ENCODE results near the gene RBM18. TPM values are rescaled to one million over a fixed set of nuclear protein-coding genes. Genes with fewer than 3 reads are reported as not detected.

RBM18 gene
- total RNA-seq, 1 donor from 2014 or later = 17.5 TPM

DNA sequence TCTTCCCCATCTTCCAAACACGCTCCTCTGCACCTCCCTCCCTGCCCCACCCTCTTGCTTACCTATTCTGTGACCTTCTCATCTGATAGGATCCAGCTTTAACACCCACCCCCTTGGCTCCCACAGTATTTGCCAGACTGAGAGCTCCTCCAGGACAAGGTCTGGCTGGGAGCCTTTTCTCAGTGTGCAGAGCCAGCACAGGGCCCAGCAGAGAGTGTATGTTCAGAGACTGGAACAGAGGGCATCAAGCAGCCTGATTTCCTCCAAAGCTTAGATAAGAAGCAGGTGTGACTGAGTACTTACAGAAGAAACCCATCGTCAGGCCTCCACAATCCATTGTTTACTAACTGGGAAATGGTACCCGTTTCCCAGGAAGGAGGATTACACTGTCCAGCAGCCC is 62.5 kb downstream of the RBM18 start:
- no peak overlapping the region for H3K27ac ChIP-seq
- H3K9me3 ChIP-seq = no peaks in the 10 kb centered on the region

DNA sequence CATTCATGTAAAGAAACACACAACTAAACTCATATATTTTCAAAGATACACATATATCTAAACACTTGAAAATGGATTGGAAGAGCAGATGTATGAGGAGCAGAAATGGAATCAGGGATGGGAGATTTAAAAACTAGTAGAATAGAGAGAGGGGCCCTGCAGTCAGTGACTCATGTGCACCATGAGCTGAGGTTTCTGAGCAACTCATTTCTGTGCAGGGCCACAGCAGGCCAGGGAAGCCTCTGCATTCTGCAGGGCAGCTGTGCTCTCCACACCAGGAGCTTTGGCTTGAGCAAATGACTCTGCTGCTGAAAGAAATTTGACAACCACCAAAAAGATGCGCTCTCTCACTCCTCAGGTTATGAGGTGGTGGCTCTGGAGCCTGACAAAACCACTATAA is 63.0 kb downstream of the RBM18 start:
- ATAC-seq (no peak), DNase-seq (no peak)
- Histone ChIP-seq H3K9me3 (no peaks in the 10 kb centered on the region), H3K36me3 (no peaks in the 10 kb centered on the region), H3K4me1 (no peaks in the 10 kb centered on the region), H3K27ac (no peak overlapping the region), H3K27me3 (peaks cover 10% of the 10 kb centered on the region), H3K4me3 (no peak overlapping the region)
- intact Hi-C loops (cut with DNase I) = no loop called here
- TF ChIP-seq, protein P1, sequence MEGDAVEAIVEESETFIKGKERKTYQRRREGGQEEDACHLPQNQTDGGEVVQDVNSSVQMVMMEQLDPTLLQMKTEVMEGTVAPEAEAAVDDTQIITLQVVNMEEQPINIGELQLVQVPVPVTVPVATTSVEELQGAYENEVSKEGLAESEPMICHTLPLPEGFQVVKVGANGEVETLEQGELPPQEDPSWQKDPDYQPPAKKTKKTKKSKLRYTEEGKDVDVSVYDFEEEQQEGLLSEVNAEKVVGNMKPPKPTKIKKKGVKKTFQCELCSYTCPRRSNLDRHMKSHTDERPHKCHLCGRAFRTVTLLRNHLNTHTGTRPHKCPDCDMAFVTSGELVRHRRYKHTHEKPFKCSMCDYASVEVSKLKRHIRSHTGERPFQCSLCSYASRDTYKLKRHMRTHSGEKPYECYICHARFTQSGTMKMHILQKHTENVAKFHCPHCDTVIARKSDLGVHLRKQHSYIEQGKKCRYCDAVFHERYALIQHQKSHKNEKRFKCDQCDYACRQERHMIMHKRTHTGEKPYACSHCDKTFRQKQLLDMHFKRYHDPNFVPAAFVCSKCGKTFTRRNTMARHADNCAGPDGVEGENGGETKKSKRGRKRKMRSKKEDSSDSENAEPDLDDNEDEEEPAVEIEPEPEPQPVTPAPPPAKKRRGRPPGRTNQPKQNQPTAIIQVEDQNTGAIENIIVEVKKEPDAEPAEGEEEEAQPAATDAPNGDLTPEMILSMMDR (IDR thresholded peaks at IDR 0.05) = no peak

More for the DNA sequence above, 62.5 kb downstream of the RBM18 start:
- no peak overlapping the region for H3K4me3 ChIP-seq
- intact Hi-C loops (cut with DNase I) = no loop called here
- H3K36me3 ChIP-seq = no peaks in the 10 kb centered on the region
- H3K27me3 ChIP-seq = peaks cover 10% of the 10 kb centered on the region
- ATAC-seq (no peak), DNase-seq (no peak)
- H3K4me1 ChIP-seq = no peaks in the 10 kb centered on the region
- TF ChIP-seq, protein P1 (IDR thresholded peaks at IDR 0.05) = no peak

DNA sequence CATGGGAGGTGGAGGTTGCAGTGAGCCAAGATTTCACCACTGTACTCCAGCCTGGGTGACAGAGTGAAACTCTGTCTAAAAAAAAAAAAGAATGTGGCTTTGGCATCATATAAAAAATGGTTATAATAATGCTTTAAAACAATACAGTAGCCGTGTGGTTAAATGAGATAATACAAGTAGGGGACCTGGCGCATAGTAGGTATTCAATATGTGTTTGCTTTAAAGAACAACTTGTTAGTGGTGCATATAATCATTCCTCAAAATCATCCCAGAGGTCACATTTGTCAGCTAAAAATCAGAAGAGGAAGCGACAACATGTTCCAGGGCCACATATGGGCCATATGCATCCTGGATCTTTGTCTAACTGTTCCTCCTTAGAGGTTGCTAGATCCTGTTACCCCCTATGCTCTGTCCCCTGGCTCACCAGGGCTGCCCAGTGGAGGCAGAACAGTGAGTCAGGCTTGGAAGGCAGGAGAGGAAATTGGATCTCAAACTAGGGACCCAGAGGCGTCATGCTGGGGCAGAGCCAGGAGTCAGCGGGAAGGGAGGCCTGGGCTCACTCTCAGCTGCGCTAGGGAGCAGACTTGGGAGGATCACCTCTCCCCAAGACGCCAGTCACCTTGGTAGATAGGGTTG is 63.6 kb downstream of the RBM18 start:
- no peak overlapping the region for H3K4me3 ChIP-seq
- H3K36me3 ChIP-seq = no peaks in the 10 kb centered on the region
- no peaks in the 10 kb centered on the region for H3K9me3 ChIP-seq
- ATAC-seq (no peak), DNase-seq (no peak)
- H3K27me3 ChIP-seq = peaks cover 10% of the 10 kb centered on the region
- no peaks in the 10 kb centered on the region for H3K4me1 ChIP-seq
- no peak overlapping the region for H3K27ac ChIP-seq
- intact Hi-C loops (cut with DNase I) = no loop called here
- TF ChIP-seq, protein P1 (IDR thresholded peaks at IDR 0.05) = no peak

DNA sequence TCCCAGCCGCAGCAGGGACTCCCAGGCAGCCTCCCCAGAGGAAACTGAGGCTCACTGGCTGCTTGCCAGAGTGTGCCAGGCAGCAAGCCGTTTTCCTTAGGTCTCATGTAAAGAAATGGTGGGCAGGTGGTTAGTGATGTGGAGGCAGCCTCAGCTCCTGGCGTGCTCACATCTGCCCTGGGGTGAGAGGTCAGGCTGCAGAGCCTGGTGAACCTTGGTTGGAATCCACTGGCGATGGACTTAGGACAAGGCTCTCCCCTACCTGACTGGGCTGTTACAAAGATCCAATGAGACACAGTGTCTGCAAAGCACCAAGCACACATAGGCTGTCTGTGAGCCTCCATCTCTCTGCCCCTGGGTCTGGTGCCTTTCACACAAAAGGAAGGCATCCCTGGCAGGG is 66.8 kb downstream of the RBM18 start:
- H3K4me1 ChIP-seq = no peaks in the 10 kb centered on the region
- ATAC-seq (no peak), DNase-seq (no peak)
- TF ChIP-seq, protein P1 (IDR thresholded peaks at IDR 0.05) = no peak
- H3K36me3 ChIP-seq = no peaks in the 10 kb centered on the region
- peaks cover 10% of the 10 kb centered on the region for H3K27me3 ChIP-seq
- H3K4me3 ChIP-seq = no peak overlapping the region
- H3K9me3 ChIP-seq = no peaks in the 10 kb centered on the region
- intact Hi-C loops (cut with DNase I) = no loop called here
- H3K27ac ChIP-seq = no peak overlapping the region

DNA sequence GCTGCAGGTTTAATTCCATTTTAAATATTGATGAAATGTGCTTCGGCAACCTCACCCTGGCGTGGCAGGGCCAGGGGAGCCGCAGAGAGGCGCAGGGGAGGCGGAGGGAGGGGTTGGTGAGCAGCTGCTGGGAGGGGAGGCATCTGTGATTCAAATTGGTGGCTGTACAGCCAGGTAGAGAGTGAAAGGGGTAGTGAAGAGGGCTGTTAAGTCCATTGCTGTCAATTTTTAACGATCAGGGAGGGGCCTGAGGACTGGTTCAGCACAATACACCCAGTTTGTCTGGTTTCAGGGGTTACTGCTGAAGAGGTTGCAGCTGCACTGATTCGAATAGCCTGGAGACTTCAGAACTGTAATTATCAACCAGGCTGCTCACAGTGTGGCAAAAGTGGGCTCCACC is 67.2 kb downstream of the RBM18 start:
- no peaks in the 10 kb centered on the region for H3K36me3 ChIP-seq
- H3K4me3 ChIP-seq = no peak overlapping the region
- ATAC-seq (no peak), DNase-seq (no peak)
- H3K27me3 ChIP-seq = peaks cover 10% of the 10 kb centered on the region
- H3K27ac ChIP-seq = no peak overlapping the region
- no peaks in the 10 kb centered on the region for H3K9me3 ChIP-seq
- TF ChIP-seq, protein P1 (IDR thresholded peaks at IDR 0.05) = no peak
- H3K4me1 ChIP-seq = no peaks in the 10 kb centered on the region
- intact Hi-C loops (cut with DNase I) = no loop called here

DNA sequence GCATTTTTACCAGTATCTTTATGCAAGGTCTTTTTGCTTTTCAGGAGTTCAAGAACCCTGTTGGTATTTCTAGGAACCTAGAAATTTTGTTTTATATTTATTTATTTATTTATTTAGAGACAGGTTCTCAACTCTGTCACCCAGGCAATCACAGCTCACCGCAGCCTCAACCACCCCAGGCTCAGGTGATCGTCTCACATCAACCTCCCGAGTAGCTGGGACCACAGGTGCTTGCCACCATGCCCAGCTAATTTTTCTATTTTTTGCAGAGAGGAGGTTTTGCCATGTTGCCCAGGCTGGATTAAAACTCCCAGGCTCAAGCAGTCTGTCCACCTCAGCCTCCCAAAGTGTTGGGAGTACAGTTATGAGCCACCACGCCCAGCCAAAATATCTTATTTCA is 68.8 kb downstream of the RBM18 start:
- no peak for ATAC-seq
- Histone ChIP-seq H3K4me1 (no peaks in the 10 kb centered on the region), H3K4me3 (no peak overlapping the region), H3K9me3 (no peaks in the 10 kb centered on the region), H3K27ac (no peak overlapping the region), H3K27me3 (peaks cover 10% of the 10 kb centered on the region), H3K36me3 (no peaks in the 10 kb centered on the region)
- intact Hi-C loops (cut with DNase I) = no loop called here
- no peak for DNase-seq
- TF ChIP-seq, protein P1 (IDR thresholded peaks at IDR 0.05) = no peak

Measured in upper lobe of right lung (tissue), 1 donor.